HG03469 (cell line): Measurements from ENCODE around the gene GSTT2B.
"Not testable (repeated sequence)": the region's sequence is repeated elsewhere in the genome, so short reads cannot be mapped to it uniquely, and the experiment has no call there.

Source experiments
- ATAC-seq: cut with Tn5 transposase; IDR thresholded peaks from one replicate; pipeline ENCODE4 v1.9.1; 2021; ENCODE audit warnings: mild to moderate bottlenecking, moderate library complexity, moderate number of reproducible peaks; ENCODE audit not compliant: unreplicated experiment

GSTT2B gene

DNA sequence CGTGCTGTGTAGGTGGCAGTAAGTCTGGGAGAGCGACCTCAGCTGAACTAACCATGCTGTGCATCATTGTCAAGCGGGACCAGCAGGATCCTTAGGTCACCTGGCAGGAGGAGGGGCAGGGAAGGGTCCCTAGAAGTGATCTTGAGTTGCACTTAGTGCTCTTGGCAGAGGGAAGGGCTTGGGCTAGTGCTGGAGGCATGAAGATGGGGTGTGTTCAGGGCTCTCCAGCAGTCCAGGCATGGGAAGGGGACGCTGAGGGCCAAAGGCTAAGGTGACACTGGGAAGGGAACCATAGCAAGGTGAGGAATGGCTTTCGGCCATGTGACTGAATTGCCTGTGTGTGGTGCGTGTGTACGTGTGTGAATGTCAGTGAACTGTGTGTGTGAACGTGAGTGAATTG, 25.1 kb upstream of the GSTT2B start:
- ATAC-seq, result not testable (repeated sequence)

DNA sequence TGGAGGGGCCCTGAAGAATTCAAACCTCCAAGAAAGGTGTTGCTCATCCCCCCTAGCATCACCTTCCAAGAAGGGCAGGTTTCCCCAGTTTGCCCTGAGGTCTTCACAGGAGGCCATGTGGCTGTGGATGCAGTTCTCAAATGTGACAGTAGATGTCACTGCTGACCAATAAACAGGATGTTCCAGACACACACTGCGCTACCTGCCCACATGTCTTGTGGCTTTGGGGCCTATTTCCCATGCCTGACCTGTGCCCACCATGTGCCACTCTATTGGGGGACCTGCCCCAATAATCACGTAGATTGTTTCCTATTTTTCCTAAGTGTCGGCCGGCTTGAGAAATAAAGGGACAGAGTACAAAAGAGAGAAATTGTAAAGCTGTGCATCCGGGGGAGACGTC, 23.4 kb upstream of the GSTT2B start:
- ATAC-seq, result no peak

DNA sequence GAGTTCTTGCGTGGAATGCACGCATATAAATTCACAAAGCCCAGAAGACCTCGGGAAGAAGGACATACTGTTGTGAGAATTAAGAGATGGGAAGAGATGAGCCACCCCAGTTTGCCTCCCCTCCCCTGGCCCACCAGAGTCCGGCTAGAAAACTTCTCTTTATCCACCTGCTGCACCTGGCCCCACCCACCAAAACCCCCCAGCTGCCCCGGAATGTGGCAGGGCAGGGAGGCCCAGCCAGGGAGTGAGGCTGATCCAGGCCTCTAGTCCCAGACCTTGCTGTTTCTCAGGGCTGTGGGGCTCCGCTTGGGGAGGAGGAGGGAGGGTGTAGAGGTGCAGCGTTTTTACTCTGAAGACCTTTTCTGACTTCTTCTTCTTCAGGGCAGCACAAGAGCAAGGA, 19.6 kb upstream of the GSTT2B start:
- not testable (repeated sequence) for ATAC-seq

DNA sequence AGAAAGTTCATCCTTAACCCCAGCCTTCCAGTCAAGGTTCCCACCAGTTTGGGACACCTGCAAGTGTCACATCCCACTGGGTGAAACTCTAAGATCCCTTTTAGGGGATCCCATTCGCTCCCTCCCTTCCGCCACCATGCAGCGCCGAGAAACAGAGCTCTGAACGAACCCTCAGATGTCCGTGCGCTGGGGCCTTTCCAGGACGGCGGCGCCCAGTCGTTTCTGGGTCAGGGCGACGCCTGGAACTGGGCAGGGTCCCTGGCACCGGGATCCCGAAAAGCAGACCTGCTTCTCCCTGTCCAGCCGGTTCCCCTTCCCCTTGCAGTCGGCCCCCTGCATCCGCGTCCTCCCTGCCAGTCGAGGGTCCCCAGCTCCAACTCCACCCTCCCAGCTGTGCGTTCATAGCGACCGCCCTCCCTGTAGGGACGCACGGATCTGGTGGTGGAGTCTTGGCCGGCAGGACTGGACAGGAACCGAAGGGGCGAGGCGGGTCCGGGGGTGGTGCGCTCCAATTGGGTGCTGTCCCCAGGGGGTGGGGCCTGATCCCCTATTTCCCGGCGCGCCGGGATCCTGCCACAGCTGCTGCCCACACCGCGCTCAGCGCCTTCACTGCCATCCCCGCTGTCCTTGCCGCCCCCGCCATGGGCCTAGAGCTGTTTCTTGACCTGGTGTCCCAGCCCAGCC, 18.7 kb upstream of the GSTT2B start, which contains the start of gene GSTT2:
GSTT2 (plus strand) TSS at position 578 of the 684 bp plus-strand sequence.
- ATAC-seq, result not testable (repeated sequence)

DNA sequence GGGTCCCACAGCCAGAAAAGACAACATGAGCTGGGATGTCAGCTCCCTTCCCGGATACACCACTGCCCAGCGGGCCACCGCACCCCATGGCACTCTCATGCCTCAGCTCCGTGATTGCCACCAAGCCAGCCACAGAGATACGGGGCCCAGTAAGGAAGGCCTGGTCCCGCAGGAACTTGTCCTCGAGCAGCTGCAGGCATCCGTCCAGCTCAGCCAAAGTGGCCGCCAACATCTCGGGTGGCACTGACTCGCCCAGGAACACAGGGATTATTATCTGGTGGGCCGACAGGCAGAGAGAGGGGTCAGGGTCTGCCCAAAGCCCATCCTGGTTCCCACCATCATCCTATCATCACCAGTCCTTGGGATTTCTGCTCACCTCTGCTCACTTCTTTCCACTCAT, 16.3 kb upstream of the GSTT2B start:
- ATAC-seq, result not testable (repeated sequence)

DNA sequence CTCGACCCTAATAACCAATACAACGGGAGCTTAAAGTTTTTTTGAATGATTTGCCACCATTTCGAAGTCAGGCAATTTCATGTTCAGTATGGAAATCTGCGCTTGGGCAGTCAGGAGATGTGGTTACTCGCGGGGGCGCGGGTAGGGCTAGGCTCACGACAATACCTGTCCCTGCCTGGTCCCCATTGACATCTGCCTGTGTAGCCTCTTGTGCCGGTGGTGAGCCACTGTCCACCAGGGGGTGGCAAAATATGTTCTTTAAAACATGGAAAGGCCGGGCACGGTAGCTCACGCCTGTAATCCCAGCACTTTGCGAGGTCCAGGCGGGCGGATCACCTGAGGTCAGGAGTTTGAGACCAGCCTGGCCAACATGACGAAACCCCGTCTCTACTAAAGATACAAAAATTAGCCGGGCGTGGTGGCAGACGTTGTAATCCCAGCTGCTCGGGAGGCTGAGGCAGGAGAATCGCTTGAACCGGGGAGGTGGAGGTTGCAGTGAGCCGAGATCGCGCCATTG, 13.9 kb upstream of the GSTT2B start:
- peak; percentile 9 for ATAC-seq

DNA sequence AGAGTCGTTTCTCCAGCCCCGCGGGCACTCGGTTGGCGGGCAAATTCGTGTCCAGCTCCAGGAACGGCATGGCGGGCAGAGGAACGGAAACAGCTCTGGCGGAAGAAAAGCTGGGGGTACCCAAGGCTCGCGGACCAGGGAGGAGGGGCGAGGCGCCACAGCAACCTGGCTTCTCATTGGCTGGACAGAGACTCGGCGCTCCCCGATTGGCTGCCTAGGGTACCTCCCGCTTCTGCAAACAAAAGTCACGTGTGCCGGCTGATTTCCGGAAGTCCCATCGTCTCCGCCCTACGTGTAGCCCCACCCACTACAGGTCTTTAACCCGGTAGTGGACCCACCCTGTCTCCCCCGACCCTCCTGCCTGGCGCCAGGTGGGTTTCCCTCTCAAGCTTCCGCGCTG, 13.3 kb upstream of the GSTT2B start, which contains the start of gene DDT:
DDT (minus strand) TSS at position 97 of the 400 bp plus-strand sequence; CDS start at position 70, 27 bp downstream.
- peak; percentile 78 for ATAC-seq

DNA sequence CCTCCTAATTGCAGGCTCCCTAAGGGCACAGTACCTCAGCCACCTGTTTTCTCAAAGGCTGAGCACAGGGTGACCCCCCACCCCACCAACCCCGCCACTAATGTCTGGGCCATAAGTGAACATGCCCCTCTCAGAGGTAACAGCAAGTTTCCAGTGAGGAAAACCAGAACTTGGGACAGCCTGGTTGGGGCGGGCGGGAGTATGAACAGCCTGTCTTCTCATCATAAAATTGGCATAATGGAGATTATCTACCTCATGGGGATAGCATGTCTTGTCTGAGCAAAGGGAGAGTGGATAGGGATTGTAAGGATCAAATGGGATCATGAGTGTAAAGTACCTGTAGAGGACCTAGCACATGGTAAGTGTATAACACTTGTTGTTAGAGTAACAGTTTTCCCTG, 10.9 kb upstream of the GSTT2B start:
- not testable (repeated sequence) for ATAC-seq

DNA sequence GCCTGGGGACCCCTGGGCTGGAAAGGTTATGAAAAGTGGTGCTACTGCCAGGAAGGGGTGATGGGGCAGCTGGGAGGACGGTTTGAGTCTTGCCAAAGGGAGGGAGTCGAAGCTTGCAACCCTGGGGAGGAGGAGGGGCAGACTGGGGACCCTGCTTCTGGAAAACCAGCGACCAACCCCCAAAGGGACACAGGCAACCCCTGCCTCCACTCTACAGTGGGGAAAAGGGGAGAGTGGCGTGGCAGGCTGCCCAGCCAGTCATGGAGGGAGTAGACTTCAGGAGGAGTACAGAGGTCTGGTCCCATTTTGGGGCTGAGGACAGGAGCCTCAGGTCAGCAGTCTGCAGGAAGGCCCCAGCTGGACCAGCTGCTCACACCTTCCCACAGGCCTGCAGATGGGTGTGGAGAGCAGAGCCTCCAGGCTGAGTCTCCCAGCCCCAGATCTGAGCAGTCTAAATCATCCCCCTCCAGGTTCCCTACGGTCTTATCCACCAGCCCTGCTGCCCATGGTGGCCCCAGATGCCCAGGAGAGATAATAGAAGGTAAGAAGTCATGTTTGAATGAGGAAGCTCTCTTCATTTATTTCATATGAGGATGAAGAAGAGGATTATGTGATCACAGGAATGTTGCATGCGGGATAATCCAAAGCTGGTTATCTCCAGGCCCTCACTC, 10.0 kb upstream of the GSTT2B start:
- no peak for ATAC-seq

DNA sequence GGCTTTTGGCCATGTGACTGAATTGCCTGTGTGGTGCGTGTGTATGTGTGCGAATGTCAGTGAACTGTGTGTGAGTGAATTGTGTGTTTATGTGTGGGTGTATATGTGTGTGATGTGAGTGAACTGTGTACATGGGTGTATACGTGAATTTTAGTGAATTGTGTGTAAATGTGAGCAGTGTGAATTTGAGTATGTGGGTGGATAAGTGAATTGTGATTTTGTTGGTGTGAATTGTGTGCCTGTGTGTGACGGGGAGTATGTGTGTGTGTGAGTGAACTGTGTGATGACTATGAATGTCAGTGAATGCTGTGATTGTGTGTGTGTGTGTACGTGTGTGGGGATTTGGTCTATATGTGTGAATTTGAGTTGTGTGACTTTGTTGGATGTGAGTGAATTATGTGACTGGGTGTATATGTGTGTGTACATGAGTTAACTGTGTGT, 9.2 kb upstream of the GSTT2B start:
- no peak for ATAC-seq

DNA sequence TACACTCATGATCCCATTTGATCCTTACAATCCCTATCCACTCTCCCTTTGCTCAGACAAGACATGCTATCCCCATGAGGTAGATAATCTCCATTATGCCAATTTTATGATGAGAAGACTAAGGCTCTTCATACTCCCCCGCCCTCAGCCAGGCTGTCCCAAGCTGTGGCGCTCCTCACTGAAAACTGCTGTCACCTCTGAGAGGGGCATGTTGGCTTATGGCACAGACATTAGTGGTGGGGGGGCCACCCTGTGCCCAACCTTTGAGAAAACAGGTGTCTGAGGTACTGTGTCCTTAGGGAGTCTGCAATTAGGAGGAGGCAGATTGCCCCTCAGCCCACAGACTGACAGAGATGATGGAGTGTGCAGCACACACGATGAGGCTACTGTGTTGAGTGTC, 8.1 kb upstream of the GSTT2B start:
- ATAC-seq, result no peak

DNA sequence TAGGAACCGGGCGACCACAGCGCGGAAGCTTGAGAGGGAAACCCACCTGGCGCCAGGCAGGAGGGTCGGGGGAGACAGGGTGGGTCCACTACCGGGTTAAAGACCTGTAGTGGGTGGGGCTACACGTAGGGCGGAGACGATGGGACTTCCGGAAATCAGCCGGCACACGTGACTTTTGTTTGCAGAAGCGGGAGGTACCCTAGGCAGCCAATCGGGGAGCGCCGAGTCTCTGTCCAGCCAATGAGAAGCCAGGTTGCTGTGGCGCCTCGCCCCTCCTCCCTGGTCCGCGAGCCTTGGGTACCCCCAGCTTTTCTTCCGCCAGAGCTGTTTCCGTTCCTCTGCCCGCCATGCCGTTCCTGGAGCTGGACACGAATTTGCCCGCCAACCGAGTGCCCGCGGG, 5.6 kb upstream of the GSTT2B start, which contains the start of gene DDTL:
DDTL (plus strand) TSS at position 321 of the 400 bp plus-strand sequence; CDS start at position 348, 27 bp downstream.
- ATAC-seq, result peak; percentile 83

DNA sequence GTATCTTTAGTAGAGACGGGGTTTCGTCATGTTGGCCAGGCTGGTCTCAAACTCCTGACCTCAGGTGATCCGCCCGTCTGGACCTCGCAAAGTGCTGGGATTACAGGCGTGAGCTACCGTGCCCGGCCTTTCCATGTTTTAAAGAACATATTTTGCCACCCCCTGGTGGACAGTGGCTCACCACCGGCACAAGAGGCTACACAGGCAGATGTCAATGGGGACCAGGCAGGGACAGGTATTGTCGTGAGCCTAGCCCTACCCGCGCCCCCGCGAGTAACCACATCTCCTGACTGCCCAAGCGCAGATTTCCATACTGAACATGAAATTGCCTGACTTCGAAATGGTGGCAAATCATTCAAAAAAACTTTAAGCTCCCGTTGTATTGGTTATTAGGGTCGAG, 5.1 kb upstream of the GSTT2B start:
- not testable (repeated sequence) for ATAC-seq

DNA sequence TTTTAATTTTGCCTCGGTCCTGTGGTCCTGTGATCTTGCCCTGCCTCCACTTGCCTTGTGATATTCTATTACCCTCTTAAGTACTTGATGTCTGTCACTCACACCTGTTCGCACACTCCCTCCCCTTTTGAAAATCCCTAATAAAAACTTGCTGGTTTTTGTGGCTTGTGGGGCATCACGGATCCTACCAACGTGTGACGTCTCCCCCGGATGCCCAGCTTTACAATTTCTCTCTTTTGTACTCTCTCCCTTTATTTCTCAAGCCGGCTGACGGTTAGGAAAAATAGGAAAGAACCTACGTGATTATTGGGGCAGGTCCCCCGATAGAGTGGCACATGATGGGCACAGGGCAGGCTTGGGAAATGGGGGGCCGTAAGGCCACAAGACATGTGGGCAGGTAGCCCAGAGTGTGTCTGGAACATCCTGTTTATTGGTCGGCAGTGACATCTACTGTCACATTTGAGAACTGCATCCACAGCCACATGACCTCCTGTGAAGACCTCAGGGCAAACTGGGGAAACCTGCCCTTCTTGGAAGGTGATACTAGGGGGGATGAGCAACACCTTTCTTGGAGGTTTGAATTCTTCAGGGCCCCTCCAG, 4.6 kb downstream of the GSTT2B start:
- ATAC-seq, result not testable (repeated sequence)

DNA sequence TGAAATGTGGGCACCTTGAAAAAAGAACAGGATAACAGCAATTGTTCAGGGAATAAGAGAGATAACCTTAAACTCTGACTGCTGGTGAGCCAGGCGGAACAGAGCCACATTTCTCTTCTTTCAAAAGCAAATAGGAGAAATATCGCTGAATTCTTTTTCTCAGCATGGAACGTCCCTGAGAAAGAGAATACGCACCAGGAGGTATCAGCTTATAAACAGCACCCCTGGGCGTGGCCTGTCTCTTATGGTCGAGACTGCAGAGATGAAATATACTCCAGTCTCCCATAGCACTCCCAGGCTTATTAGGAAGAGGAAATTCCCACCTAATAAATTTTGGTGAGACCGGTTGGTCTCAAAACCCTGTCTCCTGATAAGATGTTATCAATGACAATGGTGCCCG, 5.1 kb downstream of the GSTT2B start:
- ATAC-seq, result not testable (repeated sequence)

DNA sequence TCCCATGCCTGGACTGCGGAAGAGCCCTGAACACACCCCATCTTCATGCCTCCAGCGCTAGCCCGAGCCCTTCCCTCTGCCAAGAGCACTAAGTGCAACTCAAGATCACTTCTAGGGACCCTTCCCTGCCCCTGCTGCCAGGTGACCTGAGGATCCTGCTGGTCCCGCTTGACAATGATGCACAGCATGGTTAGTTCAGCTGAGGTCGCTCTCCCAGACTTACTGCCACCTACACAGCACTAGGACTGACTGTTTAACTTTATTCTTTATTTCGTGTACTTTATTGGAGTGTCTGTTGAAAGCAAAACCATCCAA, 6.0 kb downstream of the GSTT2B start:
- ATAC-seq, result not testable (repeated sequence)

DNA sequence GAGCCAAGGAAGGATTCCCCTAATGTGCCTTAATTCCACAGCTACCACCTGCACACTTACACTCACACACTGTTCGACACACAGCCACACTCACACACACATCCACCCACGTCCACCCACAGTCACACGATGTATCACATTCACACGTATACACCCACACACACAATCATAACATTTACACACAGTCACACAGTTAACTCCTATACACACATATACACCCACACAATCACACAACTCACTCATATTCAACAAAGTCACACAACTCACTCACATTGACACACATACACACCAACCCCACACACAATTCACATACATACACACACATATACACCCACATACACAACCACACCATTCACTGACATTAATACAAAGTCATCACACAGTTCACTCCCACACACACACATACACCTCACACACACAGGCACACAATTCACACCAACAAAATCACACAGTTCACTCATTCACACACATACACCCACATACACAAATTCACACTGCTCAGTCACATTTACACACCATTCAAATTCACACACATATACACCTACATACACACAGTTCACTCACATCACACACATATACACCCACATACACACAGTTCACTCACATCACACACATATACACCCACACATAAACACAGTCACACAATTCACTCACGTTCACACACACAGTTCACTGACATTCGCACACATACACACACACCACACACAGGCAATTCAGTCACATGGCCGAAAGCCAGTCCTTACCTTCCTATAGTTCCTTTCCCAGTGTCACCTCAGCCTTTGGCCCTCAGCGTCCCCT, 6.6 kb downstream of the GSTT2B start:
- ATAC-seq, result not testable (repeated sequence)

DNA sequence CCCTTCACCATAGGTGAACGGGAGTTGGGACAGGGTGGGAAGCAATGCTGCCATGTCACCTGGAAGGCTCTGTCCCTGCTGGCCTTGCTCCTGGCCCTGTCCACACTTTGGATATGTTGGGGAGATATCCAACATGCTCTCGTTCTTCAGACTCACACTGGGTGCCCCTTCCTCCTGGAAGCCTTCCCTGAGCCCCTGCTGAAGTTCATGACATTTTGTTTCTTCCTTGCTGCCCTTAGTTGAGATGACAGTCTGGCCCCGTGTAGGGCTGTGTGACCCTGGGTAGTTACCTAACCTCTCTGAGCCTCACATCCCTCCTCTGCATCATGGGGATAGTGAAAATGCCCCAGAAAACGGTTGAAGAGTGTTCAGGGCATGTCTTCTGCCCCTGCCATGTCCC, 7.5 kb downstream of the GSTT2B start:
- not testable (repeated sequence) for ATAC-seq

DNA sequence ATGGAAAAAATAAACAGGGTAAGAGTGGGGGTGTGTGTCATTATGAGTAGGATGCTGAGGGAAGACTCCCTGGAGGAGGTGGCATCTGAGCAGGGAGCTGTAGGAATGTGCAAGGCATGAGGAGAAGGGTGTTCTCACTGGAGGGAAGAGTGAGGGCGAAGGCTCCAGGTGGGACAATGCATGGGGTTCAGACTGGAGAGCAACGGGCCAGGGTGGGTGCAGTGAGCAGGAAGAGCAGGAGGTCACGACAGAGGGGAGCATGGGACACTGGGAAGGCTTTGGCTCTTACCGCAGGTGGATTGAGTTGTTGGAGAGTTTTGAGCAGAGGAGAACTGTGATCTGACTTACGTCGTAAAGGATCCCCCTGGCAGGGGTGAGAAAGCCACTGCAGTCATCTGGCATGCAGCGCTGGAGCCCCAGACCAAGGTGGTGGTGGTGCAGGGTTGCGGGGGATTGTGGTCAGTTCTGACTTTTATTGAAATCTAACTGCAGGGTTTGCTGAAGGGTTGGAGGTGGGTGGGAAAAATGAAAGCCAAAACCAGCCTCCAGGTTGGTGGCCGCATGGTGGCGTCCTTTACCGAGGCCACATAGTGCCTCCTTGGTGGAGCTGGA, 8.1 kb downstream of the GSTT2B start:
- not testable (repeated sequence) for ATAC-seq

DNA sequence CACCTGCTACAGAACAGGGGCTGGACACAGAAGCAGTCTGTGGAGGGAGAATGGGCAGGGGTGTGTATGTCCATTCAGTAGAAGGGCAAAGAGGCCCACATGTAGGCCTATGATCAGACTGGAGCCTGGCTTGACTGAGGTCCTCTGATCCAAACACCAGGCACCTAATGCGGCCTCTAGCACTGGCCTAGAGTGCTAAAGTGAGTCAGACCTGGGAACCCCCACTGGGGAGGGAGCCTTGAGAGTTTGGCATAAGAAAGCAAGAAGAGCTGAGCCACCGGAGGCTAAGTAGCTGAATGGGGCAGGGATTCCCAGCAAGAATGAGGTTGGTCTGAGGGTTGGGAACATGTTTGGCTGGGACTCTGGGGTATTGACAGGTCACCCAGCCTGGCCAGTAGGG, 9.6 kb downstream of the GSTT2B start:
- ATAC-seq, result not testable (repeated sequence)
